Activated CD8-positive, alpha-beta memory T cell treated with anti-CD3 and anti-CD28 coated beads for 36 hours (primary cell): ENCODE results near the gene C16orf96. TPM values are rescaled to one million over a fixed set of nuclear protein-coding genes. Genes with fewer than 3 reads are reported as not detected.

Experiments
- CTCF ChIA-PET: fragments of 350-600 bp; sonication (Branson Sonifier 250); formaldehyde crosslinking; loops from one replicate; lab custom pipeline; 2021; ENCODE audit warnings: antibody characterized with exemption; lab: Charles Lee
- POLR2A ChIA-PET: fragments of 350-600 bp; sonication (Branson Sonifier 250); formaldehyde crosslinking; loops from one replicate; lab custom pipeline; 2021; ENCODE audit warnings: antibody characterized with exemption; lab: Charles Lee
- total RNA-seq, 2 experiments: library from RNA; stranded (reverse); gene quantifications; one replicate each; pipeline ENCODE4 v1.2.3, GENCODE V29; 2021

Gene C16orf96
- total RNA-seq, 2 experiments from 2014 or later = 0.08 to 0.11 TPM

DNA sequence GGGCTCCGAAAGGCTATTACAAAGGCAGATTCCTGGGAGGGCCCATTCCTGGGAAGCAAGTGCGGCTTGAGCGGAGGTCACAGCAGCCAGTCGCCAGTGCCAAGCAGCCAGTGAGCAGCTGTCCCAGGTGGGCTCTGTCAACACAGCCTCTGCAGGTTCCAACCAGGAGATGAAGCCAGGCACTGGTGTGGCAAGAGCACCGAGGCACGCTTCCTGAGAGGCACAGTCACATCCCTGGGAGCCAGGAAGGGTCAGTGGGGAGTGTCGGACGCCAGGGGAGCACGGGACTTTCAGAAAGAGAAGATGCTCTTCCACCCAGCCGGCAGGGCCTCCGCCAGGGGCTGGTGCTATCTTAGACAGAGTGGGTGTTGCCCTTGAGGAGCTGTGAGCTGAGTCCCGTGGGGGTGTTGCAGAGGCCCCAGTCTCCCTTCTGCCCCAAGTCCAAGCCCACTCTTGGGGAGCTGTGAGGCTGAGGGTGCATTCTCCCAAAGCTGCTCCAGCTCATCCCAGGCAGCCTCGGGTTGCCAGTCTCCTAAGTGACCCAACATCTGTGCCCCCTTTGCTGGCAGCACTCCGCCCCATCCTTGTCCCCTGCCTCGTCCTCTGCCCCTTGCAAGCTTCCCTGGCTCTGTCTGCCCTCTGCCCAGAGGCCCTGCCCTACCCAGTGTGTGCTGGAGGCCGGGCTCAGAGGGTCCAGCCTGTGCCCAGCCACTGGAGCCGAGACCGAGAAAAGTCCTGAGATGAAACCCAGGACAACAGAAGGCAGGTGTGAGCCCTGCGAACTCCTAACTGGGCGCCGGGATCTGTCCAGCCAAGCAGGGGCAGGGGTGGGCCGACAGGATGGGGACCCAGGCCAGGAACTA is 51.9 kb downstream of the C16orf96 start:
- ChIA-PET POLR2A (no interaction called here), CTCF (interaction anchor here (0.9 kb wide), 1 partner anchor 23 kb away, joined by 3 read pairs; no protein-coding TSS in a partner anchor)

DNA sequence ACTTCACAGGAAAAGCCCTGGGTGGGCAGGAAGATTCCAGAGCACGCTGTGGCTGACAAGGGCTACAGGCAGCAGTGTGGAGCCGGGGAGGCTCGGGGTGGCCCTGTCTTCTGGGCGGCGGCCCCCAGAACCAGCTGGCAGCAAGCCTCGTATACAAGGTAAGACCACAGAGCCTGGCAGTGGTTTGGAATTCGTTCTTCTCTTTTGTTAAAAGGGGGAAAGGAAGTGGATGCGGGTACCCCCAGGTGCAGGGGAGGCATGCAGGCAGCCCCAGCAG is 52.5 kb downstream of the C16orf96 start:
- CTCF ChIA-PET = interaction anchor here (0.9 kb wide), 1 partner anchor 23 kb away, joined by 3 read pairs; no protein-coding TSS in a partner anchor
- POLR2A ChIA-PET = no interaction called here

DNA sequence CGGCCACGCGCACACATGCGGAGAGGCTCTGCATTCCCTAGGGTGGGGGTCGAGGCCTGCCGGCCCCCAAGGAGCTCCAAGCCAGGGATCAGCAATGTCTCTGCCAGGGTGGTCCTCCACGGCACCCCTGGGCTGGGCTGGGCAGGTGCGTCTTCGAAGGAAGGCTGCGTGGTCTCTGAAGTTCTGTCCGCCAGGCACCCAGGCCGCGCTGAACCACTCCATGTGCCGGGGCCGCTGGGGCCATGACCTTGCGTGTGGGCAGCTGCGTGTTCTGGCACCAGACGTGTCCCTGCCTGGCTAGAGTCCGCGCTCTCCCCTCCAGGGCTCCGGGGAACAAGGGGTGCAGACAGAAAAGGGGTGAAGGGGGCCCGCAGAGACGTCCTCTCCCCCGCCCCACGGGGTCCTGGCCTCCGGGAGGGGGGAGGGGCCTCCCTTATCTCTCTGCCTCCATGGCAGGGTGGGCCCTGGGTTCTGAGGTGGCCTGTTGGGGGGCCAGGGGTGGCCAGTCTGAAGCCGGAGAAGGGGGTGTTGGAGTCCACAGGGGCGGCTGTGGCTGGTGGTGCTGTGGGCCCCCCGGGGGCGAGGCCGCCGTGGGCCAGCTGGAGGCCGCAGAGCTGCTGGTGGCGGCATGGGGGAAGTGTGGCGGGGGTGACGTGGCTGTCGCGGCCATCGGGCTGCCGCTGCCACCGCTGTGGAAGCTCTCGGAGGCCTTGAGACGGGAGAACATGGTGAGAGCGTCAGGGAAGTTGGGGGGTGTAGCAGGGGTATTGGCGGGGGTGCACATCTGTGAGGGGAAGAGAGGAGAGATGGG is 53.3 kb downstream of the C16orf96 start:
- CTCF ChIA-PET = no interaction called here
- POLR2A ChIA-PET = interaction anchor here (0.7 kb wide), 1 partner anchor 71 kb away, joined by 10 read pairs; no protein-coding TSS in a partner anchor

DNA sequence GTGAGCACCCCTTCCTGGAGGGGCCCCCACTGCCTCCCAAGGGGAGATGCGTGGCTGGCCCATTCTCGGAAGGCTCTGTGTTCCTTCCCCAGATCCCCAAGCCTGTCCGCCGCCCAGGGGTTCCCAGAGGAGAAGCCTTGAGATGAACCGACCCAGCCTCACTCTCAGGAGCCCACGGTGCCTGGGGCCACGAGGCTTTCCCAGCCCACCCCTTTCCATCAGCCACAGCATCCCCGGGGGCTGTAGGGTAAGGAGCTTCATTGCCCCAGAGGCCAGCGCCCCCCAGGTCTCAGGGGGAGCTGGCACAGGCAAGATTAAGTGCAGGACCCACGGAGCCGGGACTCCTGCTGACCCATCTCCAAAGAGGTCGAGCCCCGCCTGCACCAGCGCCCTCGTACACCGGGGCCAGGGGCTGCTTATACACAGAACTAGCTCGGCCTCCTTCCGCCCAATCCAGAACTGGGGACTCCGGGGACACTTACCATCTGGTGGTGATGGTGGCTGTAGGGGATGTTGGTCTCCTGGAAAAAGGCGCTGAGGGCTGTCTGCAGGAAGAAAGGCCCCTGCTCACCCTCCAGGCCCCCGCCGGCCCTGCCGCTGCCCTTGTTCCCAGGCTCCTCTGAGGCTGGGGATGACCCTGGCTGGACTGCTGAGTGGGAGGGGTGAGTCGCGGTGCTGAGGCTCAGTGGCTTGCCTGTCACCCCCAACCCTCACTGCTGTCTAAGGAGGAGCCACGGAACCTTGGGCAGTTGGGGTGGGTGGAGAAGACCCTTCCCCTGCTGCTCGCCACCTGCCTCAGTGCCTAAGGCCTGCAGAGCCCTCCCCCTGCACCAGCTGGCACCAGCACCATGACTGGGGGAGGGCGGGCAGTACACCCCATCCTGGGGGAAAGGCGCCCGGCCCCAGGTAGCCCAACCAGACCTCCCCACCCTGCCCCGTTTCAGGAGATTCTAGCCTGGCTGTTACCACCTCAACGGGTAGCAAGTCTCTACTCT is 54.2 kb downstream of the C16orf96 start:
- ChIA-PET POLR2A (interaction anchor here (0.7 kb wide), 1 partner anchor 71 kb away, joined by 10 read pairs; no protein-coding TSS in a partner anchor), CTCF (no interaction called here)

DNA sequence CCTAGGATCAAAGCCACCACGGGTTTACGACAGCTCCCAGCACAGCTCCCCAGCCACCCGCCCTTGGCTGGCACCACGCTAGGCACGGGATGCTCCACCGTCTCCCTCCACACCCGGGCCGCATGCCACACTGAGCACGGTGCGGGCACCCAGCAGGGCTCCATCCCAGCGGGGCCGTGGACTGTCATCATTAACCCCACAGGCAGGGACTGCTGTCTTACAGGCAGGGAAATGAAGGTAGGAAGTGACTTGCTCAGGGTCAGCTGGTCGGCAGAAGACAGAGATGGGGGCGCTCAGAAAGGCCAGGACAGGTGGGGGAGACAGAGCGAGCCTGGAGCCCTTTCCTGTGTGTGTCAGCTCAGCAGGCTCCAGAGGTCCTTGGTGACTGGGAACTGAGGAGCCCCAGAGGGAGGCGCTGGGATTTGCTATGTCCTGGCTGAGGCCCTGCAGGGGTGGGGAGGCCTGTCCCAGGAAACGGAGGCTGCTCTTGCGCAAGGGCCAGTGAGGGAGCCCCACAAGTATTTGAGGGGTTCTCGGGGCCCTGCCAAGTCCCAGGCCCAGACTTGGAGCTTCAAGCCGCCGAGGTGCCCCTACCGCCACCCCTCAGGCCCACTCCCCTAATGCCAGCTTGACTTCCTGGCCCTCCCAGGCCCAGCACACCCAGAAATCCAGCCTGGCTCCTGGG is 55.3 kb downstream of the C16orf96 start:
- POLR2A ChIA-PET = no interaction called here
- CTCF ChIA-PET = interaction anchor here (0.7 kb wide), 1 partner anchor 131 kb away, joined by 3 read pairs; no protein-coding TSS in a partner anchor

DNA sequence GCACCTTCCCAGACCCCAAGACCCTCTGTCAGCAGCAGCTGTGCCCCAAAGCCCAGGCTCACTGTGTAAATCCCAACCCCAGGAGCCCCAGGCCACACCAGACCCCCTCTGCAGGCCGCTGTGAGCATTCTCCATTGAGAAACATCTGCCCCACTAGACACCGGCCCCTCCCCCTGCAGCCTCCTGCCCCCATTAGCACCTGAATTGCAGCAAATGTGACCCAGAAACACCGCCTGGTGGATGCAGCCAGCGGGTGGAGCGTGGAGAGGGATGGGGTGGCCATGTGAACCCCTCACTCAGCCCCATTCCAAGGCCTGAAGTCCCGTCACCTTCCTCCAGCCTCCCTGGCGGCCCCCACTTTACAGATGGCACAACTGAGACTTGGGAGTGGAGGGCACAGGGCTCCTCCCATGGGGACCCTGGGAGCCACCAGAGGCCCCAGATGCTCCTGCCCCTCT is 56.4 kb downstream of the C16orf96 start:
- ChIA-PET POLR2A (no interaction called here), CTCF (interaction anchor here (1.3 kb wide), 1 partner anchor 76 kb away, joined by 3 read pairs; no protein-coding TSS in a partner anchor)

DNA sequence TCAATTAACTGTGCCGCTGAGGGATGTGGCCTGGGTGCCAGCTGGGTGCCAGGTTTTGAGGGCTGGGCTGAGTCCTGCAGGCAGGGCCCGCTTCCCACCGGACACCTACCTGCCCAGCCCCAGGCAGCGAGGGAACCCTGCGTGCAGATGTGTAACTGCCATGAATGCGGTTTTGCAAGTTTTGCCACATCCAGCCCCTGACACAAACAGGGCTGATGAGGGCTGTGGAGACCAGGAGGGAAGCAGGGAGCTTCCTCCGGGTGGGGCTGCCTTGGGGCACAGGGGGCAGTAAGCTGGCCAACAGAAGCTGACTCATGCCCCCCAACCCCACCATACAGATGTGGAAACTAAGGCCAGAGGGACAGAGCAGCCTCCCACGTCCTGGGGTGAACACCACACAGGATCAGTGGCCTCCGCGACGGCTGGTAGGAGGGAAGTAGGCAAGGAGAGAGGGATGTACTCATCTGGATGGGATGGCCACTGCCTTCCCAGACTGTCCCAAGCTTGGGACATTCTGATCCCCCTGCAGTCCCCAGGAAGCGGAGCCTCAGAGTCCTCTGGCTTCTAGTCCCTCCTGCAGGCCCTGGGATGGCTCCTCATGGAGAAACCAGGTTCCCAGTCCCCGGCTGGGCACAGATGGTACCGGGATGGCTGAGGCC is 57.0 kb downstream of the C16orf96 start:
- ChIA-PET POLR2A (interaction anchor here (0.6 to 0.8 kb wide), 3 partner anchors 12 to 532 kb away, joined by 3 to 4 read pairs (median 3); no protein-coding TSS in a partner anchor), CTCF (interaction anchor here (1.3 kb wide), 1 partner anchor 77 kb away, joined by 3 read pairs; no protein-coding TSS in a partner anchor)

DNA sequence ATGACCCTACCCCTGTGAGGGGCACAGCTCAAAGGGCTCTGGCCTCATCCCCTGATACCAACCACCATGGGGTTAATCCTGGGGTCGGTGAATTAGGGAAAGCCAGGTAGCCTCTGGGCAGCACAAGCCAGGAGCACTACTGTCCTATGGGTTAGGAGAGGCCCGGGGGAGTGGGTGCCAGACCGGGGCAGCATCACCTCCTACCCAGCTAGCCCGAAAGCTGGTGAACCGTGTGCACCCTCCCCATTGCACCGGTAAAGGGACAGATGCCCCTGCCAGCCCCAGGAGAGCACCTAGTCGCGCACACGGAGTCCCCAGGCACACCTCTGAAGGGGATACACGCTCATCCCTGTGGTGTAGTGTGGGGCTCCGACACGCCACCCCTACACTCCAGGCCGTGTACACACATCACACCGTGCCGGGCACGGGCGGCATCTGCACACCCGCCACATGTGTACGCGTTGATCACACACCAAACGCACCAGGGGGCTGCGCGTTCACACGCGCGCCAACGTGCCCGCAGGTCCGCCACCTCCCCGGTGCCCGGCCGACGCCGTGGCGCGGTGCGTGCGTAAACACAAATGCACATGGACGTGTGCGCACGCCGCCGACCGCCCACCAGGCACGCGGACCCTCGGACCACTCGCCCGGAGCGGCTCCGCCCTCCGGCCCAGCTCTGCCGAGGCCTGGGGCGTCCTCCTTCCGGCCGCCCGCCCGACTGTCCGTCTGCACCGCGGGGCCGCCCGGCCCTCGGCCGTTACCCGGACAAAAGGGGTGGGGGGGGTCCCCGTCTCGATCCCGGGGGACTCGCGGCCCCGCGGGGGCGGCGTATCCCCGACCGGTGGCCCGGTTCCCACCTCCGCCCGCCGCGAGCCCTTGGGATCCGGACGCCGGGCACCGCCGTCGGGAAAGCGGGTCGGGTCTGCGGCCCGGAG is 57.8 kb downstream of the C16orf96 start:
- POLR2A ChIA-PET = interaction anchor here (0.6 to 3.3 kb wide), 4 partner anchors 11 to 533 kb away, joined by 3 to 22 read pairs (median 4); partner anchors contain the start of genes ANKS3, DNAAF8 and MGRN1
- CTCF ChIA-PET = interaction anchor here (0.6 to 0.7 kb wide), 2 partner anchors 10 to 516 kb away, joined by 3 to 4 read pairs; no protein-coding TSS in a partner anchor

DNA sequence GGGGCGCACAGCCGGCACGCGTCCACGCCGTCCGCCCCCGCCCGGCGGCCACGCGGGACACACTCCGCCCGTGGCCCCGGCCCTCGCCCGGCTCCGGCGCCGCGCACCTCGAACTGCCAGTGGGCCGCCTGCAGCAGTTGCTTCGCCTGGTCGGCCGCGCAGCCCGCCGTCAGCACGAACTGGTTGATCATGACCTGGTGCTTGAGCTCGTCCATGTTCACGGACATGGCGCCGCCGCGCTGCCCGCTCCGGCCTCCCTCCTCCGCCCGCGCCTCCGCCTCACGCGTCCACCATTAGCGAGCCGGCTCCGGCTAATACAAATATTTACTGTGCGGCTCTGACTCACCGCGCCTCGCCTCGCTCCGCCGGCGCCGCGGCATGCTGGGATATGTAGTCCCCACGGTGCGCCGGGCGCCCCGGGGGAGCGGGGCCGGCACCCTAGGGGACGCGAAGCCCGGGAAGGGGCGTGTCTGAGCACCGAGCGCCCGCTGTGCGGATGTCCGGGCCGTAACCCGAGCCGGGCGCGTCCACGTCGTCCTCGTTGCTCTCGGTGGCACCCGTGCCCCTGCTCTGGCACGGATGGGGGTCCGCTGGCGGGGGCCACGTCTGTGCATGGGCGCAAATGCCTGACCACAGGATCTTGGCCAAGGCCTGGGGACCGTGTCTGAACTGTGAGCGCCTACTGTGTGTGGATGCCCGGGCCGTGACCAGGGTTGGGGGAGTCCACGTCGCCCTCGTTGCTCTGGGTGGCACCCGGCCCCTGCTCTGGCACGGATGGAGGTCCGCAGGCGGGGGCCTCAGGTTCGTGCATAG is 58.6 kb downstream of the C16orf96 start, which contains the start of gene UBALD1:
UBALD1 (minus strand) TSS at position 318 of the 813 bp plus-strand sequence; CDS start at position 227, 91 bp downstream.
- CTCF ChIA-PET = interaction anchor here (1.0 to 2.5 kb wide), 2 partner anchors 10 to 50 kb away, joined by 3 to 14 read pairs; partner anchors contain the start of gene MGRN1
- POLR2A ChIA-PET = interaction anchor here (1.0 to 3.3 kb wide), 3 partner anchors 10 to 120 kb away, joined by 3 to 22 read pairs (median 4); partner anchors contain the start of genes ANKS3, DNAAF8 and MGRN1

DNA sequence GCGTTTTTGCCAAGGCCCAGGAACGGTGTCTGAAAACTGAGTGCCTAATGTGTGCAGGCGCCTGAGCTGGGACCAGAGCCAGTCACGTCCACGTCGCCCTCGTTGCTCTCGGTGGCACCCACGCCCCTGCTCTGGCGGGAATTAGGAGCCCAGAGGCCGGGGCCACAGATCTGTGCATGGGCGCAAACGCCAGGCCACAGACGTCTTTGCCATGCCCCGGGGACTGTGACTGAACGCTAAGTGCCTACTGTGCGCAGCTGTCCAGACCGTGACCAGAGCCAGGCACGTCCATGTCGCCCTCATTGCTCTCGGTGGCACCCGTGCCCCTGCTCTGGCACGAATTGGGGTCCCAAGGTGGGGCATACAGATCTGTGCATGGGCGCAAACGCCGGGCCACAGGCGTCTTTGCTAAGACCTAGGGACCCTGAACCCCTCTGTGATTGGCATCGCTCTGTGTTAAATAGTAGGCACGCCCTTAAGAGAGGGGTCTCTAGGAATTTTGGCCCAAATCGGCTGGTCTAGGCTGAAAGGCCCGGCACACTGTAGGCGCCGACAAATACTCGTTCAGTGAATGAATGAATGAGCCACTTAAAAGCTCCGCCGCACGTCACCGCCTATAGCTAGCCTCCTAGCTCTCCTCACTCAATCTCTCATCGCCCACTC is 59.4 kb downstream of the C16orf96 start:
- ChIA-PET POLR2A (interaction anchor here (0.9 to 3.3 kb wide), 5 partner anchors 9 to 150 kb away, joined by 3 to 22 read pairs (median 4); partner anchors contain the start of genes ANKS3, CDIP1, DNAAF8 and MGRN1), CTCF (interaction anchor here (0.6 to 2.5 kb wide), 4 partner anchors 9 to 649 kb away, joined by 3 to 14 read pairs (median 3); partner anchors contain the start of gene MGRN1)

DNA sequence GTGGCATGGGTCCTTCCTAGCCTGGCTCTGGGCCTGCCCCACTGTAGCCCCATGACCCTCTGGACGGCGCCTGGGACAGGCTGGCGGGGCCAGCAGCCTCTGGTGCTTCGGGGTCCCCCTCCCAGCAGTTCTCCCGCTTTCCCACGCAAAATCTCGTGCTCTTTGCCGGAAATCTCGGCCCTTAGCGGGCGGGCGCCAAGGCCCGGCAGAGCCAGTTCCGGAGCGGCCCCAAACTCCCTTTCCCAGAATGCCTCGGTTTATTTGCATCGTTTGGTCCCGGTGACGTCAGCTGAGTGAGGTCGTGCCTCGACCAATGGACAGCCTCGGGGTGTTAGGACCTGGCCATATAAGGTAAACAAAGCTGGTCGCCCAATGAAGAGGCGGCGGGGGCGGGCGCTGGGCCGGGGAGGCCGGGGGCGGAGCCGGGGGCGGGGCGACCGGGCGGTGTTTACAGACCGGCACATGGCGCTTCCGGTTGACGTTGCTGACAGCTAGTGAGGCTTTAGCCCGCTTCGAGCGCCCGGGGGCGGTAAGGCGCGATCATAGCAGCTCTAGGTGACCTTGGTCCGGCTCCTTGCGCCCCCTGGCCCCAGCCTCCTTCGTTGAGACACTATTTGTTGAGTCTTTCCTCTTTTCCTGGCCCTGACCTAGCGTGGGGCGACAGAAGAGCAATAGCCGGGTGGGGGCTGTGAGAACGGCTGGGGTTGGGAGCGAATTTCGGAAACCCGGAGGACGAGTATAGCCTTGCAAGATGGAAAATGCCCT is 60.1 kb downstream of the C16orf96 start:
- POLR2A ChIA-PET = interaction anchor here (0.9 to 3.3 kb wide), 5 partner anchors 8 to 150 kb away, joined by 3 to 22 read pairs (median 4); partner anchors contain the start of genes ANKS3, CDIP1, DNAAF8 and MGRN1

DNA sequence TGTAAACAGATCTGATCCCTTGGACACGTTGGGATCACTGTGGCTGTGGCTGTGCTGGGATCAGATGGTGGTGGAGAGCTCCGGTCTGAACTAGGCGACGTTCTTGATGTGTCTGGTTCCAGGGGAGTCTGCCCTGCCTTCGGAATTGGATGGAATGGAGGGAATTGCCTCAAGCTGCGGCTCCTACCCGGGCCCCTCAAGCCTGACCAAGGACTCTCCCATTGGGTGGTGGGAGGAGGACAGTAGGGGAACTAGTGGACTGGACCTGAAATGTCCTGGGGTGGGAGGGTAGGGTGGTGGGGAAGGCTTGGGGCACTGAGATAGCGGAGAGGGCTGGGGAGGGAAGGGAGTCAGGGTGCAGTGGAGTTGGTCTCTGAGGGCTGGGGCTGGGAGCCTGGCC is 61.7 kb downstream of the C16orf96 start:
- POLR2A ChIA-PET = no interaction called here
- CTCF ChIA-PET = interaction anchor here (1.7 kb wide), 1 partner anchor 69 kb away, joined by 5 read pairs; no protein-coding TSS in a partner anchor

More for the DNA sequence above, 60.1 kb downstream of the C16orf96 start:
- CTCF ChIA-PET = interaction anchor here (0.6 to 2.5 kb wide), 5 partner anchors 9 to 650 kb away, joined by 3 to 14 read pairs (median 3); partner anchors contain the start of gene MGRN1
